ENCODE results near the gene GSN.

GSN gene

GRCh38 chr9:121273064-121273775 is 5.3 kb downstream of the GSN start:
- no peak for DNase-seq (ENCODE audit: low spot score)

GRCh38 chr9:121274851-121275250 is 6.9 kb downstream of the GSN start:
- no peak for DNase-seq (ENCODE audit: low spot score)

GRCh38 chr9:121275781-121276658 is 8.1 kb downstream of the GSN start:
- DNase-seq (ENCODE audit: low spot score): no peak

- DNase-seq (ENCODE audit: low spot score): no peak
Observed at GRCh38 chr9:121277026-121277425, 9.1 kb downstream of the GSN start.

- DNase-seq (ENCODE audit: low spot score): no peak
Observed at GRCh38 chr9:121277518-121278295, 9.7 kb downstream of the GSN start.

GRCh38 chr9:121278477-121279261 is 10.7 kb downstream of the GSN start:
- peak; percentile 72 for DNase-seq (ENCODE audit: low spot score)

GRCh38 chr9:121279776-121280388 is 11.9 kb downstream of the GSN start:
- no peak for DNase-seq (ENCODE audit: low spot score)

GRCh38 chr9:121280715-121281613 is 13.0 kb downstream of the GSN start:
- DNase-seq (ENCODE audit: low spot score): no peak

GRCh38 chr9:121281614-121282276 is 13.8 kb downstream of the GSN start:
- DNase-seq (ENCODE audit: low spot score): no peak

- DNase-seq (ENCODE audit: low spot score): no peak
Observed at GRCh38 chr9:121282277-121283079, 14.5 kb downstream of the GSN start.

- DNase-seq (ENCODE audit: low spot score): no peak
Observed at GRCh38 chr9:121283080-121283398, 15.1 kb downstream of the GSN start.

- DNase-seq (ENCODE audit: low spot score): peak; percentile 49
Observed at GRCh38 chr9:121283856-121284732, 16.1 kb downstream of the GSN start.

GRCh38 chr9:121284733-121285451 is 16.9 kb downstream of the GSN start:
- no peak for DNase-seq (ENCODE audit: low spot score)

- DNase-seq (ENCODE audit: low spot score): peak; percentile 59
Observed at GRCh38 chr9:121285835-121286687, 18.1 kb downstream of the GSN start.

- no peak for DNase-seq (ENCODE audit: low spot score)
Observed at GRCh38 chr9:121286688-121286972, 18.7 kb downstream of the GSN start.

GRCh38 chr9:121286973-121287741 is 19.2 kb downstream of the GSN start:
- DNase-seq (ENCODE audit: low spot score): no peak
